ENCODE results near the gene PLEKHS1.

DNA sequence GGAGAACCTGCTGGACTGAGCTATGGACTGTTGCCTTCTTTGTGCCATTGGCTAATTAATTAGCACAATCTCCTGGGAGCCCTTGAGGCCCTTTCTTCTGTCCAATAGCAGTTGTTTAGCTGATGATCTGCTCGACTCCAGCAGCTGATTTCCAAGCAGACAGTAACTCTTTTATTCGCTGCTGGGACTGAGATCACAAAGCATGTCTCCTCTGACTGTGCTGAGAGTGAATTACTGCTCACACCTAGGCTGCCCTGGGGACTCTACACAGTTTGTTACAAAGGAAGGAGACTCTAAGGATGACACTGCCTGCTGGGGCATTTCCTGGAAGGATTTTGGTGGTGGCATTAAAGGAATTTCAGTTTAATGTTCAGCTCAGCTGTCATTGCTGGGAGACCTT, 40.3 kb upstream of the PLEKHS1 start:
- no peak for TF ChIP-seq FOXM1 (IDR thresholded peaks at IDR 0.05; ENCODE audit: borderline replicate concordance)
- TF ChIP-seq SP1 (IDR thresholded peaks at IDR 0.05): no peak
- no peak for TF ChIP-seq ELF4 (IDR thresholded peaks at IDR 0.05)
- TF ChIP-seq CTBP1 (IDR thresholded peaks at IDR 0.05; ENCODE audit: borderline replicate concordance): no peak
- TF ChIP-seq BHLHE40 (IDR thresholded peaks at IDR 0.05; ENCODE audit: borderline replicate concordance): no peak
- no peak for TF ChIP-seq SUZ12 (IDR thresholded peaks at IDR 0.05)
- no peak for TF ChIP-seq TARDBP (IDR thresholded peaks at IDR 0.05)
- TF ChIP-seq ARNT (IDR thresholded peaks at IDR 0.05): no peak
- no peak for TF ChIP-seq HDGF (IDR thresholded peaks at IDR 0.05; ENCODE audit: borderline replicate concordance)
- no peak for TF ChIP-seq L3MBTL2 (conservative IDR thresholded peaks at IDR 0.05)

All from HEK293T (cell line).